ENCODE data around the gene EYA3.

GRCh38 chr1:27967106-27967883 lies 121.1 kb downstream of the EYA3 start:
- no peak for TF ChIP-seq ZNF121 (CRISPR knock-in tag; IDR thresholded peaks at IDR 0.05)
- TF ChIP-seq CTCF (IDR thresholded peaks at IDR 0.05) = no peak

All from WTC11 (cell line).